Activated T-cell treated with anti-CD3 and anti-CD28 coated beads for 48 hours (primary cell): ENCODE results near the gene NOP10.

Experiments used
- DNase-seq: peaks from one replicate; pipeline ENCODE4 v3.0.0-alpha.2; 2020; ENCODE audit warnings: low read depth

The NOP10 gene

GRCh38 chr15:34330279-34330678 is 12.7 kb downstream of the NOP10 start:
- DNase-seq = no peak

GRCh38 chr15:34329006-34329405 is 13.9 kb downstream of the NOP10 start:
- DNase-seq = no peak

GRCh38 chr15:34327906-34328305 is 15.0 kb downstream of the NOP10 start:
- DNase-seq = no peak

GRCh38 chr15:34325368-34325767 is 17.6 kb downstream of the NOP10 start:
- DNase-seq = no peak

- DNase-seq = no peak
Observed at GRCh38 chr15:34324933-34325332, 18.0 kb downstream of the NOP10 start.

- no peak for DNase-seq
Observed at GRCh38 chr15:34323217-34323616, 19.7 kb downstream of the NOP10 start.

GRCh38 chr15:34318277-34319079 is 24.5 kb downstream of the NOP10 start:
- DNase-seq = no peak

GRCh38 chr15:34314491-34315490 is 28.1 kb downstream of the NOP10 start:
- no peak for DNase-seq

- DNase-seq = no peak
Observed at GRCh38 chr15:34311563-34311962, 31.4 kb downstream of the NOP10 start.

GRCh38 chr15:34304613-34305012 is 38.3 kb downstream of the NOP10 start:
- no peak for DNase-seq

- DNase-seq = no peak
Observed at GRCh38 chr15:34301058-34301457, 41.9 kb downstream of the NOP10 start.

GRCh38 chr15:34297059-34297458 is 45.9 kb downstream of the NOP10 start:
- DNase-seq = no peak

GRCh38 chr15:34292621-34293020 is 50.3 kb downstream of the NOP10 start:
- DNase-seq = no peak
